Measurements from ENCODE around the gene HRH3. TPM values are rescaled to one million over a fixed set of nuclear protein-coding genes. Genes with fewer than 3 reads are reported as not detected.

Gene HRH3
- not detected for total RNA-seq

- Mint-ChIP-seq H3K27ac (no peak within 1 kb of the TSS), H3K4me1 (no peaks in the 10 kb centered on the region), H3K27me3 (peaks cover 18% of the 10 kb centered on the region), H3K4me3 (peak within 1 kb of the TSS; percentile 34), H3K9me3 (no peaks in the 10 kb centered on the region), H3K36me3 (ENCODE audit: low read depth) (no peaks in the 10 kb centered on the region)
- peak; percentile 64 for ATAC-seq (replicated peaks)
Measured at GRCh38 chr20:62219992-62220665, at the start of gene HRH3. Gene HRH3 (minus strand): TSS chr20:62220278. CDS start chr20:62219970, 308 bp downstream.

- Mint-ChIP-seq H3K9me3 (no peaks in the 10 kb centered on the region), H3K27ac (no peak overlapping the region), H3K27me3 (no peaks in the 10 kb centered on the region), H3K4me3 (no peak overlapping the region), H3K36me3 (ENCODE audit: low read depth) (peaks cover 49% of the 10 kb centered on the region), H3K4me1 (no peaks in the 10 kb centered on the region)
- no peak for ATAC-seq (replicated peaks)
Measured at GRCh38 chr20:62269871-62270270, 49.8 kb upstream of the HRH3 start.

- no peak overlapping the region for H3K27ac Mint-ChIP-seq
- H3K36me3 Mint-ChIP-seq (ENCODE audit: low read depth) = peaks cover 49% of the 10 kb centered on the region
- no peaks in the 10 kb centered on the region for H3K9me3 Mint-ChIP-seq
- H3K4me1 Mint-ChIP-seq = no peaks in the 10 kb centered on the region
- no peak for ATAC-seq (replicated peaks)
- H3K27me3 Mint-ChIP-seq = no peaks in the 10 kb centered on the region
- no peak overlapping the region for H3K4me3 Mint-ChIP-seq
Measured at GRCh38 chr20:62269378-62269777, 49.3 kb upstream of the HRH3 start.

- no peaks in the 10 kb centered on the region for H3K4me1 Mint-ChIP-seq
- ATAC-seq (replicated peaks) = no peak
- no peak overlapping the region for H3K27ac Mint-ChIP-seq
- H3K4me3 Mint-ChIP-seq = no peak overlapping the region
- peaks cover 49% of the 10 kb centered on the region for H3K36me3 Mint-ChIP-seq (ENCODE audit: low read depth)
- H3K27me3 Mint-ChIP-seq = no peaks in the 10 kb centered on the region
- no peaks in the 10 kb centered on the region for H3K9me3 Mint-ChIP-seq
Measured at GRCh38 chr20:62268228-62268900, 48.3 kb upstream of the HRH3 start.

GRCh38 chr20:62267543-62267942, 47.5 kb upstream of the HRH3 start:
- Mint-ChIP-seq H3K27me3 (no peaks in the 10 kb centered on the region), H3K36me3 (ENCODE audit: low read depth) (peaks cover 48% of the 10 kb centered on the region), H3K27ac (no peak overlapping the region), H3K4me3 (no peak overlapping the region), H3K9me3 (no peaks in the 10 kb centered on the region), H3K4me1 (no peaks in the 10 kb centered on the region)
- ATAC-seq (replicated peaks) = no peak

- Mint-ChIP-seq H3K27me3 (no peaks in the 10 kb centered on the region), H3K36me3 (ENCODE audit: low read depth) (peaks cover 51% of the 10 kb centered on the region), H3K4me3 (no peak overlapping the region), H3K9me3 (no peaks in the 10 kb centered on the region), H3K4me1 (no peaks in the 10 kb centered on the region), H3K27ac (no peak overlapping the region)
- no peak for ATAC-seq (replicated peaks)
Measured at GRCh38 chr20:62266851-62267250, 46.8 kb upstream of the HRH3 start.

GRCh38 chr20:62266340-62266739, 46.3 kb upstream of the HRH3 start:
- no peaks in the 10 kb centered on the region for H3K4me1 Mint-ChIP-seq
- no peak for ATAC-seq (replicated peaks)
- H3K9me3 Mint-ChIP-seq = no peaks in the 10 kb centered on the region
- no peak overlapping the region for H3K4me3 Mint-ChIP-seq
- peaks cover 56% of the 10 kb centered on the region for H3K36me3 Mint-ChIP-seq (ENCODE audit: low read depth)
- no peaks in the 10 kb centered on the region for H3K27me3 Mint-ChIP-seq
- no peak overlapping the region for H3K27ac Mint-ChIP-seq

GRCh38 chr20:62265365-62265764, 45.3 kb upstream of the HRH3 start:
- Mint-ChIP-seq H3K9me3 (no peaks in the 10 kb centered on the region), H3K4me3 (no peak overlapping the region), H3K36me3 (ENCODE audit: low read depth) (peaks cover 66% of the 10 kb centered on the region), H3K4me1 (no peaks in the 10 kb centered on the region), H3K27me3 (no peaks in the 10 kb centered on the region), H3K27ac (no peak overlapping the region)
- ATAC-seq (replicated peaks) = no peak

- H3K36me3 Mint-ChIP-seq (ENCODE audit: low read depth) = peaks cover 74% of the 10 kb centered on the region
Measured at GRCh38 chr20:62263396-62263795, 43.3 kb upstream of the HRH3 start.

GRCh38 chr20:62262064-62262463, 42.0 kb upstream of the HRH3 start:
- Mint-ChIP-seq H3K27ac (no peak overlapping the region), H3K36me3 (ENCODE audit: low read depth) (peaks cover 87% of the 10 kb centered on the region), H3K4me1 (peaks cover 5% of the 10 kb centered on the region), H3K4me3 (no peak overlapping the region), H3K27me3 (no peaks in the 10 kb centered on the region), H3K9me3 (no peaks in the 10 kb centered on the region)
- no peak for ATAC-seq (replicated peaks)

More at GRCh38 chr20:62263396-62263795, 43.3 kb upstream of the HRH3 start:
- Mint-ChIP-seq H3K4me3 (no peak overlapping the region), H3K9me3 (no peaks in the 10 kb centered on the region), H3K27me3 (no peaks in the 10 kb centered on the region), H3K27ac (no peak overlapping the region), H3K4me1 (peaks cover 1% of the 10 kb centered on the region)
- ATAC-seq (replicated peaks) = no peak

GRCh38 chr20:62259294-62259565, 39.2 kb upstream of the HRH3 start:
- no peaks in the 10 kb centered on the region for H3K27me3 Mint-ChIP-seq
- H3K27ac Mint-ChIP-seq = no peak overlapping the region
- no peak for ATAC-seq (replicated peaks)
- no peak overlapping the region for H3K4me3 Mint-ChIP-seq
- H3K9me3 Mint-ChIP-seq = no peaks in the 10 kb centered on the region
- H3K4me1 Mint-ChIP-seq = peaks cover 5% of the 10 kb centered on the region
- H3K36me3 Mint-ChIP-seq (ENCODE audit: low read depth) = peaks cover 83% of the 10 kb centered on the region

GRCh38 chr20:62258499-62259293, 38.6 kb upstream of the HRH3 start:
- no peak for ATAC-seq (replicated peaks)
- Mint-ChIP-seq H3K27ac (no peak overlapping the region), H3K27me3 (no peaks in the 10 kb centered on the region), H3K4me1 (peaks cover 5% of the 10 kb centered on the region), H3K9me3 (no peaks in the 10 kb centered on the region), H3K36me3 (ENCODE audit: low read depth) (peaks cover 78% of the 10 kb centered on the region), H3K4me3 (no peak overlapping the region)

- Mint-ChIP-seq H3K4me3 (no peak overlapping the region), H3K36me3 (ENCODE audit: low read depth) (peaks cover 52% of the 10 kb centered on the region), H3K9me3 (no peaks in the 10 kb centered on the region), H3K27me3 (no peaks in the 10 kb centered on the region), H3K4me1 (peaks cover 8% of the 10 kb centered on the region), H3K27ac (no peak overlapping the region)
- ATAC-seq (replicated peaks) = no peak
Measured at GRCh38 chr20:62255976-62256375, 35.9 kb upstream of the HRH3 start.

- no peaks in the 10 kb centered on the region for H3K27me3 Mint-ChIP-seq
- peak overlapping the region; percentile 36 for H3K27ac Mint-ChIP-seq
- ATAC-seq (replicated peaks) = no peak
- H3K4me3 Mint-ChIP-seq = no peak overlapping the region
- no peaks in the 10 kb centered on the region for H3K9me3 Mint-ChIP-seq
- H3K36me3 Mint-ChIP-seq (ENCODE audit: low read depth) = peaks cover 34% of the 10 kb centered on the region
- H3K4me1 Mint-ChIP-seq = peaks cover 15% of the 10 kb centered on the region
Measured at GRCh38 chr20:62254021-62254724, 34.1 kb upstream of the HRH3 start.

Measured in activated T-helper 17 cell treated with anti-CD3 and anti-CD28 coated beads, Interleukin-2, amount 50 U/mL, for 72 hours (primary cell).